HL-60 (cell line): ENCODE results near the gene ZNF292.

Source experiments
- DNase-seq, 2 experiments: peaks; one replicate each; pipeline ENCODE4 v3.0.0-alpha.2; 2010 to 2020; ENCODE audit warnings: low read depth in 1 of 2, low spot score in 1 of 2
- H3K27ac ChIP-seq: fragments of 250-450 bp; sonication (Bioruptor Pico); replicated peaks from 2 replicates; pipeline ENCODE4 v1.5.1; 2020; ENCODE audit warnings: mild to moderate bottlenecking, moderate library complexity
- H3K27me3 ChIP-seq: fragments of 250-450 bp; sonication (Bioruptor Pico); 2 replicates; pipeline ENCODE4 v1.5.1; 2021; ENCODE audit warnings: mild to moderate bottlenecking, moderate library complexity; ENCODE audit not compliant: insufficient read depth, poor library complexity, severe bottlenecking
- H3K4me3 ChIP-seq: replicated peaks from 2 replicates; pipeline ENCODE4 v1.5.1; 2011; ENCODE audit warnings: mild to moderate bottlenecking, control low read depth, low read length; ENCODE audit not compliant: insufficient read depth
- GABPA ChIP-seq: IDR thresholded peaks from 2 replicates; pipeline ENCODE4 v1.6.1; 2012; ENCODE audit warnings: low read depth
- POLR2AphosphoS5 ChIP-seq: IDR thresholded peaks from 2 replicates; pipeline ENCODE4 v1.6.1; 2012; ENCODE audit warnings: low read depth
- SPI1 ChIP-seq: IDR thresholded peaks from 2 replicates; pipeline ENCODE4 v1.6.1; 2012; ENCODE audit warnings: low read depth, mild to moderate bottlenecking, borderline replicate concordance
- TF ChIP-seq, protein P1 (sequence below): IDR thresholded peaks from one replicate; pipeline ENCODE4 v1.5.1; 2011; ENCODE audit warnings: low read length, control low read depth, inconsistent platforms; ENCODE audit not compliant: insufficient read depth
- TF ChIP-seq, protein P2 (sequence below): IDR thresholded peaks from 2 replicates; pipeline ENCODE4 v1.6.1; 2012; ENCODE audit warnings: low read depth; ENCODE audit not compliant: insufficient replicate concordance

ZNF292 gene

DNA sequence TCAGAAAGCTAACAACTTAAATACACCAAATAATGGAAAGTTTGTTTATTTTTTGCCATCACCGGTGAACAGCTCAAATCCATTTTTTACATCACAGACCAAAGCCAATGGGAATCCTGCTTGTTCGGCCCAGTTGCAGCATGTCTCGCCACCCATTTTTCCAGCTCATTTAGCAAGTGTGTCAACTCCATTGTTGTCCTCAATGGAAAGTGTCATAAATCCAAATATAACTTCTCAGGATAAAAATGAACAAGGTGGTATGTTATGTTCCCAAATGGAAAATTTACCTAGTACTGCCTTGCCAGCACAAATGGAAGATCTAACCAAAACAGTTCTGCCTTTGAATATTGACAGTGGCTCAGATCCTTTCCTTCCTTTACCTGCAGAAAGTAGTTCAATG is 101.7 kb downstream of the ZNF292 start:
- DNase-seq: no peak
- no peak for TF ChIP-seq POLR2AphosphoS5
- Histone ChIP-seq H3K27me3 (no peaks in the 10 kb centered on the region), H3K27ac (no peak overlapping the region), H3K4me3 (no peak overlapping the region)

DNA sequence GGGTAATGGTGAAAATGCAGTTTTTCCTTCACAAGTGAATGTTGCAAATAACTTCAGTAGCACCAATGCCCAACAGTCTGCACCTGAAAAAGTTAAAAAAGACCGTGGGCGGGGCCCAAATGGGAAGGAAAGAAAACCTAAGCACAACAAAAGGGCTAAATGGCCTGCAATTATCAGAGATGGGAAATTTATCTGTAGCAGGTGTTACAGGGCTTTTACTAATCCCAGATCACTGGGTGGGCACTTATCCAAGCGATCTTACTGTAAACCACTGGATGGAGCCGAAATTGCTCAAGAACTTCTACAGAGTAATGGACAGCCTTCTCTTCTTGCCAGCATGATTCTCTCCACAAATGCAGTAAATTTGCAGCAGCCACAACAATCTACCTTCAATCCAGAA is 102.2 kb downstream of the ZNF292 start:
- no peaks in the 10 kb centered on the region for H3K27me3 ChIP-seq
- TF ChIP-seq, protein P1, sequence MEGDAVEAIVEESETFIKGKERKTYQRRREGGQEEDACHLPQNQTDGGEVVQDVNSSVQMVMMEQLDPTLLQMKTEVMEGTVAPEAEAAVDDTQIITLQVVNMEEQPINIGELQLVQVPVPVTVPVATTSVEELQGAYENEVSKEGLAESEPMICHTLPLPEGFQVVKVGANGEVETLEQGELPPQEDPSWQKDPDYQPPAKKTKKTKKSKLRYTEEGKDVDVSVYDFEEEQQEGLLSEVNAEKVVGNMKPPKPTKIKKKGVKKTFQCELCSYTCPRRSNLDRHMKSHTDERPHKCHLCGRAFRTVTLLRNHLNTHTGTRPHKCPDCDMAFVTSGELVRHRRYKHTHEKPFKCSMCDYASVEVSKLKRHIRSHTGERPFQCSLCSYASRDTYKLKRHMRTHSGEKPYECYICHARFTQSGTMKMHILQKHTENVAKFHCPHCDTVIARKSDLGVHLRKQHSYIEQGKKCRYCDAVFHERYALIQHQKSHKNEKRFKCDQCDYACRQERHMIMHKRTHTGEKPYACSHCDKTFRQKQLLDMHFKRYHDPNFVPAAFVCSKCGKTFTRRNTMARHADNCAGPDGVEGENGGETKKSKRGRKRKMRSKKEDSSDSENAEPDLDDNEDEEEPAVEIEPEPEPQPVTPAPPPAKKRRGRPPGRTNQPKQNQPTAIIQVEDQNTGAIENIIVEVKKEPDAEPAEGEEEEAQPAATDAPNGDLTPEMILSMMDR: no peak
- TF ChIP-seq POLR2AphosphoS5: no peak
- TF ChIP-seq SPI1: no peak
- no peak for TF ChIP-seq GABPA
- TF ChIP-seq, protein P2, sequence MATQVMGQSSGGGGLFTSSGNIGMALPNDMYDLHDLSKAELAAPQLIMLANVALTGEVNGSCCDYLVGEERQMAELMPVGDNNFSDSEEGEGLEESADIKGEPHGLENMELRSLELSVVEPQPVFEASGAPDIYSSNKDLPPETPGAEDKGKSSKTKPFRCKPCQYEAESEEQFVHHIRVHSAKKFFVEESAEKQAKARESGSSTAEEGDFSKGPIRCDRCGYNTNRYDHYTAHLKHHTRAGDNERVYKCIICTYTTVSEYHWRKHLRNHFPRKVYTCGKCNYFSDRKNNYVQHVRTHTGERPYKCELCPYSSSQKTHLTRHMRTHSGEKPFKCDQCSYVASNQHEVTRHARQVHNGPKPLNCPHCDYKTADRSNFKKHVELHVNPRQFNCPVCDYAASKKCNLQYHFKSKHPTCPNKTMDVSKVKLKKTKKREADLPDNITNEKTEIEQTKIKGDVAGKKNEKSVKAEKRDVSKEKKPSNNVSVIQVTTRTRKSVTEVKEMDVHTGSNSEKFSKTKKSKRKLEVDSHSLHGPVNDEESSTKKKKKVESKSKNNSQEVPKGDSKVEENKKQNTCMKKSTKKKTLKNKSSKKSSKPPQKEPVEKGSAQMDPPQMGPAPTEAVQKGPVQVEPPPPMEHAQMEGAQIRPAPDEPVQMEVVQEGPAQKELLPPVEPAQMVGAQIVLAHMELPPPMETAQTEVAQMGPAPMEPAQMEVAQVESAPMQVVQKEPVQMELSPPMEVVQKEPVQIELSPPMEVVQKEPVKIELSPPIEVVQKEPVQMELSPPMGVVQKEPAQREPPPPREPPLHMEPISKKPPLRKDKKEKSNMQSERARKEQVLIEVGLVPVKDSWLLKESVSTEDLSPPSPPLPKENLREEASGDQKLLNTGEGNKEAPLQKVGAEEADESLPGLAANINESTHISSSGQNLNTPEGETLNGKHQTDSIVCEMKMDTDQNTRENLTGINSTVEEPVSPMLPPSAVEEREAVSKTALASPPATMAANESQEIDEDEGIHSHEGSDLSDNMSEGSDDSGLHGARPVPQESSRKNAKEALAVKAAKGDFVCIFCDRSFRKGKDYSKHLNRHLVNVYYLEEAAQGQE: no peak
- no peak for DNase-seq
- no peak overlapping the region for H3K27ac ChIP-seq
- H3K4me3 ChIP-seq: no peak overlapping the region

DNA sequence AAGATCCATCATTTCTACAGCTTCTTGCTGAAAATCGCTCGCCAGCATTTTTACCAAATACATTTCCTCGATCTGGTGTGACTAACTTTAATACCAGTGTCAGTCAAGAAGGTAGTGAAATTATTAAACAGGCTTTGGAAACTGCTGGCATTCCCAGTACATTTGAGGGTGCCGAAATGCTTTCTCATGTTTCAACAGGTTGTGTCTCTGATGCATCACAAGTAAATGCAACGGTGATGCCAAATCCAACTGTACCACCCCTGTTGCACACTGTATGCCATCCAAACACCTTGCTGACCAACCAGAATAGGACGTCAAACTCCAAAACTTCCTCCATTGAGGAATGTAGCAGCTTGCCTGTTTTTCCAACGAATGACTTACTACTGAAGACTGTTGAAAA is 102.6 kb downstream of the ZNF292 start:
- H3K27ac ChIP-seq: no peak overlapping the region
- no peak for TF ChIP-seq SPI1
- TF ChIP-seq, protein P1: no peak
- no peak for TF ChIP-seq GABPA
- TF ChIP-seq, protein P2: no peak
- no peak for TF ChIP-seq POLR2AphosphoS5
- DNase-seq: no peak
- no peaks in the 10 kb centered on the region for H3K27me3 ChIP-seq
- H3K4me3 ChIP-seq: no peak overlapping the region

DNA sequence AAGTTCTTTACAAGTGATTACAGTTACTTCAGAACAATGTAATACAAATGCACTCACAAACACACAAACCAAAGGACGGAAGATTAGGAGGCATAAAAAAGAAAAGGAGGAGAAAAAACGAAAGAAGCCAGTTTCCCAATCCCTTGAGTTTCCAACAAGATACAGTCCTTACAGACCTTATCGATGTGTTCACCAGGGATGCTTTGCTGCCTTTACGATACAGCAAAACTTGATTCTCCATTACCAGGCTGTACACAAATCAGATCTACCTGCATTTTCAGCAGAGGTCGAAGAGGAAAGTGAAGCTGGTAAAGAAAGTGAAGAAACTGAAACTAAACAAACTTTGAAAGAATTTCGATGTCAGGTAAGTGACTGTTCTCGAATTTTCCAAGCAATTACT is 104.4 kb downstream of the ZNF292 start:
- Histone ChIP-seq H3K4me3 (no peak overlapping the region), H3K27me3 (no peaks in the 10 kb centered on the region), H3K27ac (no peak overlapping the region)
- TF ChIP-seq POLR2AphosphoS5 (no peak), SPI1 (no peak)
- TF ChIP-seq, protein P2: no peak
- no peak for DNase-seq
